Measurements from ENCODE around the gene PDZRN4.

Gene PDZRN4

GRCh38 chr12:41327096-41327895 lies 139.2 kb downstream of the PDZRN4 start:
- H3K4me3 Mint-ChIP-seq = no peak overlapping the region
- no peaks in the 10 kb centered on the region for H3K4me1 Mint-ChIP-seq (ENCODE audit: low read depth)
- no peaks in the 10 kb centered on the region for H3K9me3 Mint-ChIP-seq
- H3K27ac Mint-ChIP-seq = no peak overlapping the region
- H3K36me3 Mint-ChIP-seq (ENCODE audit: low read depth) = no peaks in the 10 kb centered on the region
- no peak for DNase-seq (ENCODE audit: low spot score)
- no peaks in the 10 kb centered on the region for H3K27me3 Mint-ChIP-seq (ENCODE audit: low read depth)

- H3K36me3 Mint-ChIP-seq (ENCODE audit: low read depth) = no peaks in the 10 kb centered on the region
- DNase-seq (ENCODE audit: low spot score) = no peak
- no peaks in the 10 kb centered on the region for H3K4me1 Mint-ChIP-seq (ENCODE audit: low read depth)
- no peak overlapping the region for H3K27ac Mint-ChIP-seq
- no peaks in the 10 kb centered on the region for H3K9me3 Mint-ChIP-seq
- H3K27me3 Mint-ChIP-seq (ENCODE audit: low read depth) = no peaks in the 10 kb centered on the region
- no peak overlapping the region for H3K4me3 Mint-ChIP-seq
Observed at GRCh38 chr12:41333974-41334373, 145.9 kb downstream of the PDZRN4 start.

GRCh38 chr12:41334390-41334789 lies 146.3 kb downstream of the PDZRN4 start:
- Mint-ChIP-seq H3K27ac (no peak overlapping the region), H3K4me1 (ENCODE audit: low read depth) (no peaks in the 10 kb centered on the region), H3K27me3 (ENCODE audit: low read depth) (no peaks in the 10 kb centered on the region), H3K9me3 (no peaks in the 10 kb centered on the region), H3K36me3 (ENCODE audit: low read depth) (no peaks in the 10 kb centered on the region), H3K4me3 (no peak overlapping the region)
- no peak for DNase-seq (ENCODE audit: low spot score)

GRCh38 chr12:41336041-41336549 lies 148.0 kb downstream of the PDZRN4 start:
- Mint-ChIP-seq H3K27ac (no peak overlapping the region), H3K4me3 (no peak overlapping the region), H3K9me3 (no peaks in the 10 kb centered on the region), H3K27me3 (ENCODE audit: low read depth) (no peaks in the 10 kb centered on the region), H3K36me3 (ENCODE audit: low read depth) (no peaks in the 10 kb centered on the region), H3K4me1 (ENCODE audit: low read depth) (no peaks in the 10 kb centered on the region)
- DNase-seq (ENCODE audit: low spot score) = no peak

- H3K9me3 Mint-ChIP-seq = no peaks in the 10 kb centered on the region
- H3K27me3 Mint-ChIP-seq (ENCODE audit: low read depth) = no peaks in the 10 kb centered on the region
- H3K4me1 Mint-ChIP-seq (ENCODE audit: low read depth) = no peaks in the 10 kb centered on the region
- no peaks in the 10 kb centered on the region for H3K36me3 Mint-ChIP-seq (ENCODE audit: low read depth)
- H3K4me3 Mint-ChIP-seq = no peak overlapping the region
- DNase-seq (ENCODE audit: low spot score) = no peak
- no peak overlapping the region for H3K27ac Mint-ChIP-seq
Observed at GRCh38 chr12:41339784-41340183, 151.7 kb downstream of the PDZRN4 start.

- Mint-ChIP-seq H3K4me1 (ENCODE audit: low read depth) (no peaks in the 10 kb centered on the region), H3K36me3 (ENCODE audit: low read depth) (no peaks in the 10 kb centered on the region), H3K4me3 (no peak overlapping the region), H3K27me3 (ENCODE audit: low read depth) (no peaks in the 10 kb centered on the region), H3K27ac (no peak overlapping the region), H3K9me3 (no peaks in the 10 kb centered on the region)
- DNase-seq (ENCODE audit: low spot score) = no peak
Observed at GRCh38 chr12:41344776-41345470, 156.8 kb downstream of the PDZRN4 start.

GRCh38 chr12:41348198-41348597 lies 160.1 kb downstream of the PDZRN4 start:
- DNase-seq (ENCODE audit: low spot score) = no peak
- H3K27me3 Mint-ChIP-seq (ENCODE audit: low read depth) = no peaks in the 10 kb centered on the region
- no peak overlapping the region for H3K4me3 Mint-ChIP-seq
- H3K4me1 Mint-ChIP-seq (ENCODE audit: low read depth) = no peaks in the 10 kb centered on the region
- H3K9me3 Mint-ChIP-seq = peaks cover 5% of the 10 kb centered on the region
- no peak overlapping the region for H3K27ac Mint-ChIP-seq
- H3K36me3 Mint-ChIP-seq (ENCODE audit: low read depth) = no peaks in the 10 kb centered on the region

GRCh38 chr12:41356181-41356580 lies 168.1 kb downstream of the PDZRN4 start:
- no peak overlapping the region for H3K4me3 Mint-ChIP-seq
- H3K4me1 Mint-ChIP-seq (ENCODE audit: low read depth) = no peaks in the 10 kb centered on the region
- no peak for DNase-seq (ENCODE audit: low spot score)
- H3K27ac Mint-ChIP-seq = no peak overlapping the region
- peaks cover 3% of the 10 kb centered on the region for H3K9me3 Mint-ChIP-seq
- H3K36me3 Mint-ChIP-seq (ENCODE audit: low read depth) = no peaks in the 10 kb centered on the region
- H3K27me3 Mint-ChIP-seq (ENCODE audit: low read depth) = no peaks in the 10 kb centered on the region

GRCh38 chr12:41361738-41362137 lies 173.6 kb downstream of the PDZRN4 start:
- no peaks in the 10 kb centered on the region for H3K9me3 Mint-ChIP-seq
- no peaks in the 10 kb centered on the region for H3K36me3 Mint-ChIP-seq (ENCODE audit: low read depth)
- no peak for DNase-seq (ENCODE audit: low spot score)
- no peak overlapping the region for H3K4me3 Mint-ChIP-seq
- no peak overlapping the region for H3K27ac Mint-ChIP-seq
- H3K27me3 Mint-ChIP-seq (ENCODE audit: low read depth) = no peaks in the 10 kb centered on the region
- no peaks in the 10 kb centered on the region for H3K4me1 Mint-ChIP-seq (ENCODE audit: low read depth)

GRCh38 chr12:41362510-41362909 lies 174.4 kb downstream of the PDZRN4 start:
- no peak for DNase-seq (ENCODE audit: low spot score)
- Mint-ChIP-seq H3K4me1 (ENCODE audit: low read depth) (no peaks in the 10 kb centered on the region), H3K9me3 (no peaks in the 10 kb centered on the region), H3K27ac (no peak overlapping the region), H3K4me3 (no peak overlapping the region), H3K36me3 (ENCODE audit: low read depth) (no peaks in the 10 kb centered on the region), H3K27me3 (ENCODE audit: low read depth) (no peaks in the 10 kb centered on the region)

GRCh38 chr12:41362931-41363330 lies 174.8 kb downstream of the PDZRN4 start:
- no peak for DNase-seq (ENCODE audit: low spot score)
- H3K4me3 Mint-ChIP-seq = no peak overlapping the region
- H3K27ac Mint-ChIP-seq = no peak overlapping the region
- H3K27me3 Mint-ChIP-seq (ENCODE audit: low read depth) = no peaks in the 10 kb centered on the region
- H3K9me3 Mint-ChIP-seq = no peaks in the 10 kb centered on the region
- H3K4me1 Mint-ChIP-seq (ENCODE audit: low read depth) = no peaks in the 10 kb centered on the region
- no peaks in the 10 kb centered on the region for H3K36me3 Mint-ChIP-seq (ENCODE audit: low read depth)

- no peak for DNase-seq (ENCODE audit: low spot score)
- H3K27me3 Mint-ChIP-seq (ENCODE audit: low read depth) = no peaks in the 10 kb centered on the region
- H3K36me3 Mint-ChIP-seq (ENCODE audit: low read depth) = no peaks in the 10 kb centered on the region
- H3K4me1 Mint-ChIP-seq (ENCODE audit: low read depth) = no peaks in the 10 kb centered on the region
- no peak overlapping the region for H3K27ac Mint-ChIP-seq
- no peak overlapping the region for H3K4me3 Mint-ChIP-seq
- H3K9me3 Mint-ChIP-seq = no peaks in the 10 kb centered on the region
Observed at GRCh38 chr12:41364211-41364610, 176.1 kb downstream of the PDZRN4 start.

- Mint-ChIP-seq H3K27ac (no peak overlapping the region), H3K9me3 (no peaks in the 10 kb centered on the region), H3K27me3 (ENCODE audit: low read depth) (no peaks in the 10 kb centered on the region), H3K4me1 (ENCODE audit: low read depth) (no peaks in the 10 kb centered on the region), H3K4me3 (no peak overlapping the region), H3K36me3 (ENCODE audit: low read depth) (no peaks in the 10 kb centered on the region)
- no peak for DNase-seq (ENCODE audit: low spot score)
Observed at GRCh38 chr12:41365653-41366171, 177.6 kb downstream of the PDZRN4 start.

- no peaks in the 10 kb centered on the region for H3K9me3 Mint-ChIP-seq
- no peaks in the 10 kb centered on the region for H3K27me3 Mint-ChIP-seq (ENCODE audit: low read depth)
- no peaks in the 10 kb centered on the region for H3K4me1 Mint-ChIP-seq (ENCODE audit: low read depth)
- H3K4me3 Mint-ChIP-seq = no peak overlapping the region
- H3K27ac Mint-ChIP-seq = no peak overlapping the region
- no peak for DNase-seq (ENCODE audit: low spot score)
- no peaks in the 10 kb centered on the region for H3K36me3 Mint-ChIP-seq (ENCODE audit: low read depth)
Observed at GRCh38 chr12:41367726-41368405, 179.7 kb downstream of the PDZRN4 start.
